WTC11 (cell line): ENCODE data around the gene CDC14C.
"Not testable (repeated sequence)": the region's sequence is repeated elsewhere in the genome, so short reads cannot be mapped to it uniquely, and the experiment has no call there.

ENCODE experiments used
- CTCF ChIP-seq: fragments of 200-600 bp; IDR thresholded peaks from 2 replicates; pipeline ENCODE4 v1.8.0; 2022; ENCODE audit warnings: antibody characterized with exemption
- NR3C1 ChIP-seq: sonication (generic); formaldehyde crosslinking; conservative IDR thresholded peaks from 2 replicates; pipeline ENCODE4 v1.8.1; 2023; ENCODE audit warnings: low read depth, mild to moderate bottlenecking, missing genetic modification reagents
- TP53 ChIP-seq: sonication (generic); formaldehyde crosslinking; IDR thresholded peaks from 2 replicates; pipeline ENCODE4 v1.8.1; 2023; ENCODE audit warnings: mild to moderate bottlenecking, missing genetic modification reagents
- ZNF425 ChIP-seq: fragments of 250-450 bp; sonication (Bioruptor Pico); conservative IDR thresholded peaks from 2 replicates; pipeline ENCODE4 v1.9.0; 2021; ENCODE audit warnings: mild to moderate bottlenecking

- not testable (repeated sequence) for TF ChIP-seq CTCF; TP53 (CRISPR knock-in tag); ZNF425 (CRISPR knock-in tag); NR3C1 (CRISPR knock-in tag)
These were observed 18.7 kb upstream of the CDC14C start for GRCh38 chr7:48905686-48906085.
